Suppressor macrophage treated with lipopolysaccharide for 4 hours (primary cell): ENCODE data around the gene EHF.

Experiments used
- DNase-seq: peaks from one replicate; pipeline ENCODE4 v3.0.0-alpha.2; 2020

Gene EHF

GRCh38 chr11:34626393-34626792 is 5.5 kb downstream of the EHF start:
- DNase-seq: no peak

GRCh38 chr11:34627197-34627596 is 6.3 kb downstream of the EHF start:
- DNase-seq: no peak

- no peak for DNase-seq
Observed at GRCh38 chr11:34629711-34630110, 8.8 kb downstream of the EHF start.

- no peak for DNase-seq
Observed at GRCh38 chr11:34630544-34630943, 9.7 kb downstream of the EHF start.

- no peak for DNase-seq
Observed at GRCh38 chr11:34631297-34631696, 10.4 kb downstream of the EHF start.

- no peak for DNase-seq
Observed at GRCh38 chr11:34631737-34632104, 10.8 kb downstream of the EHF start.

GRCh38 chr11:34632105-34632791 is 11.4 kb downstream of the EHF start:
- no peak for DNase-seq

- DNase-seq: no peak
Observed at GRCh38 chr11:34633640-34633989, 12.7 kb downstream of the EHF start.

- DNase-seq: peak; percentile 86
Observed at GRCh38 chr11:34633990-34634693, 13.2 kb downstream of the EHF start.

GRCh38 chr11:34634694-34635062 is 13.8 kb downstream of the EHF start:
- DNase-seq: no peak

- DNase-seq: no peak
Observed at GRCh38 chr11:34636127-34636526, 15.2 kb downstream of the EHF start.

GRCh38 chr11:34637303-34637702 is 16.4 kb downstream of the EHF start:
- no peak for DNase-seq

- DNase-seq: no peak
Observed at GRCh38 chr11:34638897-34639296, 18.0 kb downstream of the EHF start.

GRCh38 chr11:34639545-34639944 is 18.7 kb downstream of the EHF start:
- no peak for DNase-seq

GRCh38 chr11:34640050-34640923 is 19.4 kb downstream of the EHF start:
- DNase-seq: no peak

- DNase-seq: no peak
Observed at GRCh38 chr11:34640924-34641275, 20.0 kb downstream of the EHF start.

- no peak for DNase-seq
Observed at GRCh38 chr11:34641456-34641855, 20.6 kb downstream of the EHF start.

GRCh38 chr11:34642001-34642554 is 21.2 kb downstream of the EHF start:
- no peak for DNase-seq

GRCh38 chr11:34642873-34643272 is 22.0 kb downstream of the EHF start:
- no peak for DNase-seq

GRCh38 chr11:34643311-34643710 is 22.4 kb downstream of the EHF start:
- no peak for DNase-seq

- DNase-seq: no peak
Observed at GRCh38 chr11:34643846-34644245, 23.0 kb downstream of the EHF start.

GRCh38 chr11:34644669-34645406 is 23.9 kb downstream of the EHF start:
- DNase-seq: no peak

GRCh38 chr11:34646431-34646830 is 25.5 kb downstream of the EHF start:
- no peak for DNase-seq
